Omental fat pad (tissue), 4 donors: ENCODE results near the gene COLEC12. TPM values are rescaled to one million over a fixed set of nuclear protein-coding genes. Genes with fewer than 3 reads are reported as not detected.

Source experiments
- ATAC-seq: fragments of 150-250 bp; one replicate; pipeline ENCODE4 v1.9.1; 2016; ENCODE audit warnings: mild to moderate bottlenecking, moderate library complexity; ENCODE audit not compliant: low FRiP score
- DNase-seq: peaks from one replicate; pipeline ENCODE4 v3.0.0-alpha.2; 2019; ENCODE audit warnings: low spot score
- total RNA-seq, 4 donors: library from RNA; depleted of rRNA; stranded (reverse); fragments of >200 nt; gene quantifications; one replicate each; pipeline ENCODE4 v1.1.0, GENCODE V29; 2016
- TF ChIP-seq, protein P1 (sequence below), 3 donors: fragments of 450-650 bp; IDR thresholded peaks; one replicate each; pipeline ENCODE4 v1.5.1; 2016 to 2017; ENCODE audit warnings: antibody characterized with exemption in 3 of 3, mild to moderate bottlenecking in 3 of 3, moderate library complexity in 2 of 3

COLEC12 gene
- 10 to 100 TPM; 25.3 to 54.8 (median 42.7) TPM for total RNA-seq

DNA sequence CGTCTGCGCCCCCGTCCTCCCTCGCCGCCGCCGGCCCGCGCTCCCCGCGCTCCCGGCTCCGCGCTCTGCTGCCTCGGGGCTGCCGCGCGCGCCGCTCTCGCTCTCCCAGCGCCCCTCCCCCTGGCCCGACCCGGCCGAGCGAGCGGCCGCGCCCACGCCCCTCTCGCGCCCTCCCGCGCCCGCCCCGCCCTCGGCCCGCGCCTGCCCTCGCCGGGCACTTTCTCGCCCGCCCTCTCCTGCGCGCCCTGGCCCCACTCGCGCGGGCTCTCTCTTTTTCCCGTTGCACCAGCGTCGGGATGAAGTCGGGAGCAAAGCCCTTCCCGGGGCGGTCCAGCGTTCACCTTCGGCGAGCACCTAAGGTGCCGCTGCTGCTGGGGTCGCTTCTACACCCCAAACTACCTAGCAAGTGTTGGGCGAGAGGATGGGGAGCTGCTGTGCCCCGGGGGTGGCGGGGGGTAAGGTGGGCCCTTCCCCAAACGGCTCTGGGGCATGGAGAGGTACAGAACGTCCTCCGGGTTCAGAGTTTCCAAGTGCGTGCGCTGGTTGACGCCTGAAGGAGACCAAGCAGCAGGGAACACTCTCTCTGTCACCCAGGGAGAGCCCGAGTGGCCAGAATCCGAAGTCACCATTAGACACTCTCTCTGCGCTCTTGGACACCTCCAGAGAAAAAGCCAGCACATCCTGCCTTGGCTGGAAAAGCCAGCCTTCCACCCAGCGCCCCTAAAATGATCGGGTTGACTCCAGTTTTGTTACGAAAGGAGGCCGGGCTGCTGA lies at the start of gene COLEC12:
TSS of gene COLEC12 (minus strand) at position 70 of the 774 bp plus-strand sequence. CDS start 187 bp downstream, outside the sequence.
- no peak for DNase-seq
- TF ChIP-seq, protein P1, sequence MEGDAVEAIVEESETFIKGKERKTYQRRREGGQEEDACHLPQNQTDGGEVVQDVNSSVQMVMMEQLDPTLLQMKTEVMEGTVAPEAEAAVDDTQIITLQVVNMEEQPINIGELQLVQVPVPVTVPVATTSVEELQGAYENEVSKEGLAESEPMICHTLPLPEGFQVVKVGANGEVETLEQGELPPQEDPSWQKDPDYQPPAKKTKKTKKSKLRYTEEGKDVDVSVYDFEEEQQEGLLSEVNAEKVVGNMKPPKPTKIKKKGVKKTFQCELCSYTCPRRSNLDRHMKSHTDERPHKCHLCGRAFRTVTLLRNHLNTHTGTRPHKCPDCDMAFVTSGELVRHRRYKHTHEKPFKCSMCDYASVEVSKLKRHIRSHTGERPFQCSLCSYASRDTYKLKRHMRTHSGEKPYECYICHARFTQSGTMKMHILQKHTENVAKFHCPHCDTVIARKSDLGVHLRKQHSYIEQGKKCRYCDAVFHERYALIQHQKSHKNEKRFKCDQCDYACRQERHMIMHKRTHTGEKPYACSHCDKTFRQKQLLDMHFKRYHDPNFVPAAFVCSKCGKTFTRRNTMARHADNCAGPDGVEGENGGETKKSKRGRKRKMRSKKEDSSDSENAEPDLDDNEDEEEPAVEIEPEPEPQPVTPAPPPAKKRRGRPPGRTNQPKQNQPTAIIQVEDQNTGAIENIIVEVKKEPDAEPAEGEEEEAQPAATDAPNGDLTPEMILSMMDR (IDR thresholded peaks at IDR 0.05): no peak
- ATAC-seq: peak; percentile 58

DNA sequence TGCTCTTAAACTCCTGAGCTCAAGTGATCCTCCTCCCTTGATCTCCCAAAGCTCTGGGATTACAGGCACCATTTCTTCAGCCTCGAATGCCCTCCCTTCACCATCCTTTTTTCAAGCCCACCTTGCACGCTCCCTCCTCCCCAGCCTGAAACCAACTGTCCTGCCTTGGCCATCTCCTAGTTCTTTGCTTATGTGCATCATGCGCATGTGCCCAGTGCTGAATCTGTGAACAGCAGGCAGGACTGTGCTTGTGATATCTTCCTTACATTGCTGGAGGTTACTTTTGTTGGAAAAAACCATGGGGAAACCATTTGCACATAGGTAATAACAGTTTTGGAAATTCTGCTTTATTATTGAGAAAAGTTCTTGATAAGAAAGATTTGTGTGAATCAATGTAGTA lies 49.5 kb upstream of the COLEC12 start:
- DNase-seq: no peak
- no peak for ATAC-seq
- TF ChIP-seq, protein P1 (IDR thresholded peaks at IDR 0.05): no peak

DNA sequence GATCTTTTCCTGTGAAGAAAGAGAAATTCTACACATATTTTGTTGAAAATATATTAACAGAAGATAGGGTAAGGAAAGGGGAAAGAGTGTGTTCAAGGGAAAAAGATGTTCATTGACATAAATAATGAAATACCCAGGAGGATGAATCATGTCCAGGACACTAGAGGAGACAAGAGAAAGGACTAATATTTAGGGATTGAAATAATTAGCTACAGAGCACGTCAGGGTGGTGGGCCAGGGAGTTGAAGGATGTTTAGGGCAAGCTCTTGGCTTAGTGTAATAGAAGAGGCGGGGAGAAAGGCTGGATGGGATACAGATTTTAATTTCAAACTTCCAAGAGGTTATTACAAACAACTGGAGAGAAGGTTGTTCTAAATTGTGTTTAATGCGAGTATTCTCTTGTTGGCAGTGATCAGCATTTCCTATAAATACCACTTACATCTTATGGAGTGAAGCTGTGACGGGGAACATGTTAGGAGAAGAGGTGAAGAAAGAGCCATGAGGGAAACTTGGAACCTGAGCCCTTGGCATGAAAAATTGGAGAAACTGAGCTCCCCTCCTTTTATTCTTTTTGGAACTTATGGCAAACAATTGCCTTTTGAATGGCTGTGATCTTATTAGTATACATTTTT lies 43.1 kb upstream of the COLEC12 start:
- DNase-seq (no peak), ATAC-seq (no peak)
- TF ChIP-seq, protein P1 (IDR thresholded peaks at IDR 0.05): no peak

DNA sequence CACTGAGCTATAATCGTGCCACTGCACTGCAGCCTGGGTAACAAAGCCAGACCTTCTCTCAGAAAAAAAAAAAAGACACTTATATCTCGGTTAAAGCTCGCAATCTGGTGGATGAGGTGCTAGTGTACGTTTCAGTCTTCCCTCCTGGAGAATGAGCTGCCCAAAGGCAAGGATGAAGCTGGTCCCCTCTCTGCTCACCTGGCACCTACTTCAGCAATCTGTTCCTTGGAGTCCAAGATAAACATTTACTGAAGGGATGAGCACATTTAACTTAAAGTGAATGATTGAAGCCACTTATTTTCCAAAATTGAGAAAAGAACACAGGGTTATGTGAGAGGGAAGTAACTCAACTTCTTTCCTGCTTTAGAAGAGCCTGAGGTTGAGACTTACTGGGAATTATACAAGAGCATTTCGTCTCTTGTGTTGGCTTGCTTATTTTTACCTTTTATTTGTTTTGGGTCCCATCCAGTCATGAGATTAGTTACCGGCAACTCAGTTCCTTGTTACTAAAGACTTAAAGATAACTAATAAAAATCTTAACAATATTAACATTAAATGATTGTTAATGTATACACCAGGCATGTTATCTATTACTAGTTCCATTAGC lies 33.6 kb upstream of the COLEC12 start:
- no peak for DNase-seq
- TF ChIP-seq, protein P1 (IDR thresholded peaks at IDR 0.05): no peak
- ATAC-seq: no peak

DNA sequence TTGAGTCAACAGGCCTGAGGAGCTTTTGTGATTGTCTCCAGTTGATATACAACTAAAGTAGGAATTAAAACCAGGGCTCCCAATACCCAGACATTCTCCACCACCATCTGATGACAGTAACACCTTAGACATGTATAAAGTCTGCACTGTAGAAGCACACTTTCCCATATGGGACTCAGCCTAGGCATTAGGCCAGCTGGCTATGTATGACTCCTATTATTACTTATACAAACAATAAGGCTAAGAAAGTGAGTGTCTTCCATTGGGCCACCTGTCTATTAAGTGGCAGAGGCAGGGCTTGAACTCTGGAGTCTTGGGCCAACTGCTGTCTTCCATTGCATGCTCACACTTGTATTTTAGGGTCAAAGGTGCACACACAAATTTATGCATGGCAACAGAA lies 32.1 kb upstream of the COLEC12 start:
- TF ChIP-seq, protein P1 (IDR thresholded peaks at IDR 0.05): no peak
- DNase-seq (no peak), ATAC-seq (no peak)

DNA sequence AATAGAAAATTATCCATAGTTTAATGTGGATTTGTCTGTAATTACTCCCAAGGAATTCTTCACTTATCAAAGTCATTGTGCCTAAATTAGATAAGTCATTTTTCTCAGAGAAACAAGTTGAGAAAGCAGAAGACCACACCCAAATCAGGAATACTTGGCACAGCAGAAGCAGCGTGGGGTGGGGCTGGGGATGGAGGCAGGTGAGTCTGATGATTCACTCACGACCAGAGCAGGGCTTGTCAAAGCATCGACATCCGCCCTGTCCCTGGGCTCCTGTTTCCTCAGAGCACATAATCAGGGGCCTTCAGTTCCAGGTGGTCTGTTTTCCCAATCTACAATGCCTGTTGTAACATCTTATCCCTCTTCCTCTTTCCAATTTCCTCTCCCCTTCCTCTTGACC lies 31.5 kb upstream of the COLEC12 start:
- ATAC-seq (no peak), DNase-seq (no peak)
- TF ChIP-seq, protein P1 (IDR thresholded peaks at IDR 0.05): no peak
